ENCODE results near the gene APOO.

The APOO gene

GRCh38 chrX:23857935-23858334, 49.8 kb downstream of the APOO start:
- Histone ChIP-seq H3F3A (ENCODE audit: insufficient read depth, low read length) (no peaks in the 10 kb centered on the region), H3K4me1 (ENCODE audit: insufficient read depth, low read length, severe bottlenecking) (no peaks in the 10 kb centered on the region), H3K36me3 (ENCODE audit: insufficient read depth, low read length) (no peaks in the 10 kb centered on the region), H3K4me2 (ENCODE audit: low read length) (no peak overlapping the region), H3K9me2 (ENCODE audit: low read depth, low read length) (no peaks in the 10 kb centered on the region), H4K20me1 (ENCODE audit: insufficient read depth, low read length) (no peaks in the 10 kb centered on the region), H2AFZ (ENCODE audit: low read length) (no peak overlapping the region), H3K27ac (ENCODE audit: low read depth, low read length, poor library complexity, severe bottlenecking) (no peak overlapping the region), H3K79me2 (ENCODE audit: insufficient read depth, low read length) (no peaks in the 10 kb centered on the region), H3K9ac (ENCODE audit: low read length) (no peak overlapping the region), H3K27me3 (ENCODE audit: insufficient read depth, low read length) (no peaks in the 10 kb centered on the region), H3K4me3 (ENCODE audit: low read depth, low read length, poor library complexity, severe bottlenecking) (no peak overlapping the region), H3K9me3 (ENCODE audit: low read length) (no peaks in the 10 kb centered on the region)
- TF ChIP-seq EZH2 (IDR thresholded peaks at IDR 0.05; ENCODE audit: borderline replicate concordance, low read length) (no peak), CTCF (IDR thresholded peaks at IDR 0.05; ENCODE audit: low read length) (no peak)

GRCh38 chrX:23857363-23857762, 50.4 kb downstream of the APOO start:
- Histone ChIP-seq H3K9me2 (ENCODE audit: low read depth, low read length) (no peaks in the 10 kb centered on the region), H4K20me1 (ENCODE audit: insufficient read depth, low read length) (no peaks in the 10 kb centered on the region), H3K27ac (ENCODE audit: low read depth, low read length, poor library complexity, severe bottlenecking) (no peak overlapping the region), H3K4me1 (ENCODE audit: insufficient read depth, low read length, severe bottlenecking) (no peaks in the 10 kb centered on the region), H3F3A (ENCODE audit: insufficient read depth, low read length) (no peaks in the 10 kb centered on the region), H3K9ac (ENCODE audit: low read length) (no peak overlapping the region), H2AFZ (ENCODE audit: low read length) (no peak overlapping the region), H3K27me3 (ENCODE audit: insufficient read depth, low read length) (no peaks in the 10 kb centered on the region), H3K4me3 (ENCODE audit: low read depth, low read length, poor library complexity, severe bottlenecking) (no peak overlapping the region), H3K9me3 (ENCODE audit: low read length) (no peaks in the 10 kb centered on the region), H3K79me2 (ENCODE audit: insufficient read depth, low read length) (no peaks in the 10 kb centered on the region), H3K36me3 (ENCODE audit: insufficient read depth, low read length) (no peaks in the 10 kb centered on the region), H3K4me2 (ENCODE audit: low read length) (no peak overlapping the region)
- TF ChIP-seq EZH2 (IDR thresholded peaks at IDR 0.05; ENCODE audit: borderline replicate concordance, low read length) (no peak), CTCF (IDR thresholded peaks at IDR 0.05; ENCODE audit: low read length) (no peak)

GRCh38 chrX:23855569-23855968, 52.2 kb downstream of the APOO start:
- no peaks in the 10 kb centered on the region for H3K27me3 ChIP-seq (ENCODE audit: insufficient read depth, low read length)
- H3K4me1 ChIP-seq (ENCODE audit: insufficient read depth, low read length, severe bottlenecking) = no peaks in the 10 kb centered on the region
- H3K79me2 ChIP-seq (ENCODE audit: insufficient read depth, low read length) = no peaks in the 10 kb centered on the region
- no peak overlapping the region for H3K4me2 ChIP-seq (ENCODE audit: low read length)
- no peak for TF ChIP-seq CTCF (IDR thresholded peaks at IDR 0.05; ENCODE audit: low read length)
- TF ChIP-seq EZH2 (IDR thresholded peaks at IDR 0.05; ENCODE audit: borderline replicate concordance, low read length) = no peak
- H3K9ac ChIP-seq (ENCODE audit: low read length) = no peak overlapping the region
- no peak overlapping the region for H3K4me3 ChIP-seq (ENCODE audit: low read depth, low read length, poor library complexity, severe bottlenecking)
- H3K9me3 ChIP-seq (ENCODE audit: low read length) = no peaks in the 10 kb centered on the region
- no peaks in the 10 kb centered on the region for H3F3A ChIP-seq (ENCODE audit: insufficient read depth, low read length)
- no peaks in the 10 kb centered on the region for H4K20me1 ChIP-seq (ENCODE audit: insufficient read depth, low read length)
- H3K36me3 ChIP-seq (ENCODE audit: insufficient read depth, low read length) = no peaks in the 10 kb centered on the region
- no peak overlapping the region for H2AFZ ChIP-seq (ENCODE audit: low read length)
- no peak overlapping the region for H3K27ac ChIP-seq (ENCODE audit: low read depth, low read length, poor library complexity, severe bottlenecking)
- no peaks in the 10 kb centered on the region for H3K9me2 ChIP-seq (ENCODE audit: low read depth, low read length)

Measured in OCI-LY1 (cell line).